ENCODE data around the gene SEMA3F.

Gene SEMA3F

GRCh38 chr3:50189989-50190388 lies 34.9 kb downstream of the SEMA3F start:
- in situ Hi-C loops (cut with HindIII; ENCODE audit: low sequenced_read_pairs): loop anchor here (10.0 kb wide), 1 partner anchor 325 kb away; the partner anchor contains the start of gene CAMKV

GRCh38 chr3:50190936-50191660 lies 36.0 kb downstream of the SEMA3F start, which contains the start of gene GNAT1:
Gene GNAT1 (plus strand): TSS chr3:50191610. CDS start chr3:50191726, 116 bp downstream.
- in situ Hi-C loops (cut with HindIII; ENCODE audit: low sequenced_read_pairs): no loop called here

GRCh38 chr3:50192124-50192523 lies 37.0 kb downstream of the SEMA3F start:
- in situ Hi-C loops (cut with HindIII; ENCODE audit: low sequenced_read_pairs): no loop called here

- in situ Hi-C loops (cut with HindIII; ENCODE audit: low sequenced_read_pairs): no loop called here
Observed at GRCh38 chr3:50192689-50193141, 37.6 kb downstream of the SEMA3F start.

- in situ Hi-C loops (cut with HindIII; ENCODE audit: low sequenced_read_pairs): no loop called here
Observed at GRCh38 chr3:50193286-50193685, 38.2 kb downstream of the SEMA3F start.

- in situ Hi-C loops (cut with HindIII; ENCODE audit: low sequenced_read_pairs): no loop called here
Observed at GRCh38 chr3:50193746-50194127, 38.6 kb downstream of the SEMA3F start.

- in situ Hi-C loops (cut with HindIII; ENCODE audit: low sequenced_read_pairs): no loop called here
Observed at GRCh38 chr3:50194128-50194902, 39.2 kb downstream of the SEMA3F start.

GRCh38 chr3:50194903-50195500 lies 39.9 kb downstream of the SEMA3F start:
- in situ Hi-C loops (cut with HindIII; ENCODE audit: low sequenced_read_pairs): no loop called here

- in situ Hi-C loops (cut with HindIII; ENCODE audit: low sequenced_read_pairs): no loop called here
Observed at GRCh38 chr3:50195501-50196252, 40.6 kb downstream of the SEMA3F start.

GRCh38 chr3:50196253-50196801 lies 41.2 kb downstream of the SEMA3F start:
- in situ Hi-C loops (cut with HindIII; ENCODE audit: low sequenced_read_pairs): no loop called here

- in situ Hi-C loops (cut with HindIII; ENCODE audit: low sequenced_read_pairs): no loop called here
Observed at GRCh38 chr3:50201573-50202315, 46.6 kb downstream of the SEMA3F start.

- in situ Hi-C loops (cut with HindIII; ENCODE audit: low sequenced_read_pairs): no loop called here
Observed at GRCh38 chr3:50202353-50203112, 47.4 kb downstream of the SEMA3F start.

GRCh38 chr3:50203113-50203808 lies 48.1 kb downstream of the SEMA3F start:
- in situ Hi-C loops (cut with HindIII; ENCODE audit: low sequenced_read_pairs): no loop called here

GRCh38 chr3:50203809-50204803 lies 49.0 kb downstream of the SEMA3F start:
- in situ Hi-C loops (cut with HindIII; ENCODE audit: low sequenced_read_pairs): no loop called here

- in situ Hi-C loops (cut with HindIII; ENCODE audit: low sequenced_read_pairs): no loop called here
Observed at GRCh38 chr3:50204804-50205412, 49.8 kb downstream of the SEMA3F start, which contains the start of gene SLC38A3. Gene SLC38A3 (plus strand): TSS chr3:50205271. CDS start chr3:50214200, 8,929 bp downstream.

- in situ Hi-C loops (cut with HindIII; ENCODE audit: low sequenced_read_pairs): no loop called here
Observed at GRCh38 chr3:50205413-50206276, 50.5 kb downstream of the SEMA3F start.

All from endothelial cell of hepatic sinusoid (primary cell).